Kidney tubule cell (primary cell): ENCODE measurements around the gene EDN2.
A peak's percentile ranks its signal among the peaks of the same experiment; 100 is the strongest.

ENCODE experiments used
- DNase-seq: peaks from one replicate; pipeline ENCODE4 v3.0.0-alpha.2; 2018; ENCODE audit warnings: low spot score

EDN2 gene

GRCh38 chr1:41483001-41483850, 1.3 kb downstream of the EDN2 start:
- DNase-seq: no peak

DNA sequence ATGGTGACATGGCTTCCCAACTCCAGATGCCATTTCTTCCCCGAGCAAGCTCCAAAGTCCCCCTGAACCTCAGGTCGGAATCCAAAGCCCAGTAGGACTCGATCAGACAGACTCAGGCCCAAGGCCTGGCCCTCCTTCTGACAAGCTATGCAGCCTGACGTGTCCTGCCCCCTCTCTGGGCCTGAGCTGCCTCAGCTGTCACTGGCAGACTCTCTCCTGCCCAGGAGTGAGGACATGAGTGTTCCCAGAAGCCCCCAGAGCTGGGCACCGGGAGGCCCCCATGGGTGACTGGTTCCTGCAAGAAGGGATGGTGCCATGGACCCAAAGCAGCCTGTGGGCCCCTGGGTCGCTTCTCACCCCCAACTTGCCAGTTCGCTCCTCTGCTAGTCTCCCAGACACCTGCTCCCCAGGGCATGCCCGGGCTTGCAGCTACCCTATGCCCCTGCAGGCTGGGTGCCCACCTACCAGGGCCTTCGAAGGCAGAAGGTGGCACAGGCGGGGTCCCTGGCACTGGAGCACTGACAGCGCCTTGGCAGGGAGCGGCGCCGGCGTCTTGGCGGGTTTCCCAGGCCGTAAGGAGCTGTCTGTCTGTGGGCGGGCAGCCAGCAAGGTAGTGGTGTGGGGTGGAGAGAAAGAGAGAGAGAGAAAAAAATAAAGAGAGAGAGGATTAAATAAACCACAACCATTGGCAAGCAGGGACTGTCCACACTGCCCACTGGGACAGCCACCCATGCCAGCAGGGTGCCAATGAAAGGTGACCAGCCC, 2.3 kb downstream of the EDN2 start:
- DNase-seq: peak; percentile 76

- no peak for DNase-seq
Observed at GRCh38 chr1:41481109-41481775, 3.2 kb downstream of the EDN2 start.

GRCh38 chr1:41480204-41481108, 4.0 kb downstream of the EDN2 start:
- peak; percentile 41 for DNase-seq

DNA sequence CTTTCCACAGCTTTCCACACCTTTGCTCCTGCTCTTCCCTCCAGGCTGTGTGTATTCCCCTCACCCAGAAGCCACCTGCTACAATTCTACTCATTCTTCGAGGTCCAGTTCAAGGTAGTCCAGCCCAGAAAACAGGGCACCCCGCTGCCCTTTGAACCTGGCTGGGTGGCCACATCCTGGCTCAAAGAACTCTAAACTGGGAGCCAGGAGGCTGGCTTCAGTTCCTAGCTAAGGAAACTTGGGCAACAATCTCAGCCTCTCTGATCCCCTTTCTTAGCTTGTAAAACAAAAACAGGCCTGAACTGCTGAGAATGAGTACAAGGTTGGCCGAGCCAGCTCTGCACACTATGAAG, 4.7 kb downstream of the EDN2 start:
- DNase-seq: no peak

GRCh38 chr1:41479000-41479807, 5.3 kb downstream of the EDN2 start:
- no peak for DNase-seq

GRCh38 chr1:41478118-41478748, 6.2 kb downstream of the EDN2 start:
- DNase-seq: no peak

DNA sequence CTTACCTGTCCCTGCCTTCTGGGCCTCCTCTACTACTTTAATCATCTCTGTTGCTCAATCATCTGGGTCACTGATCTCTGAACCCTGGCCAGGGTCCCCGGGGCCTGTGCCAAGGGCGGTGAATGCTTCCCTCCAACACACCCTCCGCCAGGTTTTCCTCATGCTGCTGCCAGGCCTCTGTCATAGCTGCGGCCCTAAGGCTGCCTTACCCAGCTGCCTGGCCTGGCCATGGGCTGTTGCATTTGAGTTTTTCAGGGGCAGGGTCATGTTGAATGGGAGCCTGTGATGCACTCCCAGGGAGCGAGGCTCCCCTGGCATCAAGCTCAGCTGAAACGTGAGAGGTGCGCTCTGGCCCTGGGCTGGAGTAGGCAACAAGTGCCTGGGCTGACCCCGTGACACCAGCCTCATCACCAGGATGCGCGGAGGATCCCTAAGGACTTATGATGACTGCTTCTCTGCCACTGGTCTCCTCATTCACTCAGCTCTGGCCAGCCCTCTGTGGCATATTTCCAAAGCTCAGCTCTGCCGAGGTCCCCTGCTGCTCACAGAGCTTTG, 7.6 kb downstream of the EDN2 start:
- peak; percentile 49 for DNase-seq

GRCh38 chr1:41475859-41476567, 8.5 kb downstream of the EDN2 start:
- DNase-seq: peak; percentile 60

DNA sequence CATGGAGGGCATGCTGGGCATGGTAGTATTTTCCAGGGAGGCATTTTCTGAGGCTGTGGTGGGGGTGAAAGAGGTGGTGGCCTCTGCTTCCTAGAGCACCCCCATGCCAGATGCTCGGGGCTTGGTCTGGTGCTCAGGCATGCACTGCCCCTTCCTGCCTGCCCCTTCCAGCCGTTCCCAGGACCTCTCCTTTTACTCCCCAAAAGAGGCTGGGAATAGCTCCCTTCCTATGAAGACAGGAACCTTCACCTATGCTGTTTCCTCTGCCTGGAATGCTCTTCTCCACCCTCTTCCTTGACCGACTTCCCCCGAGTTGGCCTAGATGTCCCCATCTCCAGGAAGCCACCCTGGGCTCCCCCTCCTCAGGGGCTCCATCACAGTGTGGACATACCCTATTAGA, 9.1 kb downstream of the EDN2 start:
- no peak for DNase-seq

DNA sequence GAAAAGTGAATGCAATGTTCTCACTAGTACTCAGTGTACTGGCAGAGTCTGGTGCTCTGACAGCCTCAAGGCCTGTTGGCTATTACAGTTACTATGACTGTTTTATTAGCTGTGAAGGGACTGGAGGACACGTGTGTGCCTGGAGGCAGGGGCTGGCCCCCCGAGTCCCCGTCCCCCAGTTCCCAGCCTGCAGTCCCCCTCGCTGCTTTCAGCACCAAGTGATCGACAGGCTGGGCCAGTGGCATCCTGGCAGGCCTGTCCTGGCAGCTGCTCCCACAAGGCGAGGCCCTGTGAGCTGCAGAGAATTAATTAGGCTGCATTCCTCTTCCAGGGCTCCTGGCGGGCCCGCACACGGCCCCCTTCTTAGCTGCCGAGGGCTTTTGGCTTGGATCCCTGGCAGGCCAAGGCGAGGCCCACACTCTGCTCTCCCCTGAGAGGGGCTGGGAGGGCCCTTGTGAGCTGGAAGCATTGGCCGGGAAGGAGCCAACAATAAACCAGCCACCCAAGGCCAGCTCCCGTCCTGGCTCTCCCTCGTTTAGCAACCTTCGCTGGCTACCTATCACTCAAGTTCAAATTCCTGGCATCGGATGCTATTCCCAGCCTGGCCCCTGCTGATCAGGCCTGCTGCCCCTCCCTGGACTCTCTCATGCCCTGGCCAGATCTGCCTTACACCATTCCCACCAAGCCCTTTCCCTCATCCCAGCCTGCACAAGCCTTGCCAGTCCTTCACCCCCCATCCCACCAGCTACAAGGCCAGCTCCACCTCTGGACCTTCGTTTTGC, 9.8 kb downstream of the EDN2 start:
- no peak for DNase-seq

DNA sequence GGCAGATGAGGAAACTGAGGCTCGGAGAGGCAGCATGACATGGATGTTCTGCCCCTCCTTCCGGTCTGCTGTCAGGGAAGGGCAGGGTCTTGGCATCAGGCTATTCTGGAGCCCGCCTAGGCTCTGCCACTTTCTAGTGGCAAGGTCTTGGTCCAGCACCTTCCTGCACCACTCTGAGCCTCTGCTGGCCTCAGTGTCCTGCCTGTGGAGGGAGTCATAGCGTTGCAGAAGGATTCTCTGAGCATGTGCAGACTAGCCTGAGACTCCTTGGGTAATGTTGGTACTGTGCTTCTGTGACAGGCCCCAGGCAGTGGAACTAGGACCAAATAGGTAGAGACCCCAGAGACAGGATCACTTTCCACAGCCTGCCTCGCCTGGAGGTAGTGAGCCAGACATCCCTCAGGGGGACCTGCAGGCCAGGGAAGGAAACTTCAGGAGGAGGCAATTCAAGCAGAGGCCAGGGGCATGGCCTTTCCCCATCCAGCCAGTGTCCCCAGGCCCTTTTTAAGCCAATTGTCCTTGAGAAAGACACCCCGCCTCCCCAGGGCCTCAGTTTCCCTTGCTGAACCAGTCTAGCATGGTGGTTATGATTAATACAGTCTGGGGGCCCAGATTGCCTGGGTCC, 10.6 kb downstream of the EDN2 start:
- no peak for DNase-seq

GRCh38 chr1:41471658-41472057, 12.8 kb downstream of the EDN2 start:
- no peak for DNase-seq

DNA sequence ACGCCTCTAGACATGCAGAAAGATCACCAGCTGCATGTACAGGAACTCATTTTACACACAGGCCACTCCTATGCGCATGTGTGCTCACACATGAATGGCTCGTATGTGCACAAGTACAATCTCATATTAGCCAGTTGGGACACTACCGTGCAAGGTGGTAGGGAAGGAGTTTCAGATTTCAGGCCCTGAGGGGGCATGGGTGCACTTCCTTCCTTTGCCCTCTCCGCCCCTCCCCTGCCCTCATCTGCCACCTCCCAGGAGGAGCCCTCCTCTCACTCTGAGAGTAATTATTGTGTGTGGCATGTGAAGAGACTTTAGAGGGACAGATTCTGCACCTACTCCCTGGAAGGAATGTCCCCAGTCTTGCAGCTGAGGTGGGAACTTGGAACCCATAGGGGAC, 14.8 kb downstream of the EDN2 start:
- DNase-seq: no peak

DNA sequence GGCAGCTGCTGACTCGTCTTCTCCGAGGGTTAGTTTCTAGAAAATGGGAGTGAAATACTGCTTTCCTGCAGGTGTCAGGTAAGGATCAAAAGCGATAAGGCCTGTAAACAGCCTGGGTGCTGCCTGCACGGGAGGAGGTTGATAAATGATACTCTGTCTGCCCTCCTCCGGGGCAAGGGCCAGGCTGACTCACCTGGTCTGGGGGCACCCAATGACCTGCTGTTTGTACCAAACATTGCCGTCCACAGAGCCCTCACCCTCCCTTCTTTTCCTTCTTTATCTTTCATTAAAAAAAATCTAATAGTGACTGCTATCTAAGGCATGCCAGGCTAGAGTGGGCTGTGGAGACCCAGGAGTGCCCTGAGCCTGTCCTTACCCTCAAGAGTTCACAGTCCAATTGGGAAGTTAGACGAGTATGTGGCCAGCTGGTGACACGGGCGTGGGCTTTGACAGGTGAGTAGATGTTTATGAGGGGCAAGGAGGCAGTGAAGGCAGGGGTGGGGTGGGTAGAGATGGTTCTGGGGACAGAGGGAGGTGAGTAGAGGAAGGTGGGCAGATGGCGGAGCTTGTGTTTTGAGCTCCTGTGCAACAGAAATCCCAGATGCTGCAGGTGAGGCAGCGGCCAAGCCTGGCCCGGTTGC, 16.2 kb downstream of the EDN2 start:
- no peak for DNase-seq

- DNase-seq: no peak
Observed at GRCh38 chr1:41467673-41468072, 16.8 kb downstream of the EDN2 start.

DNA sequence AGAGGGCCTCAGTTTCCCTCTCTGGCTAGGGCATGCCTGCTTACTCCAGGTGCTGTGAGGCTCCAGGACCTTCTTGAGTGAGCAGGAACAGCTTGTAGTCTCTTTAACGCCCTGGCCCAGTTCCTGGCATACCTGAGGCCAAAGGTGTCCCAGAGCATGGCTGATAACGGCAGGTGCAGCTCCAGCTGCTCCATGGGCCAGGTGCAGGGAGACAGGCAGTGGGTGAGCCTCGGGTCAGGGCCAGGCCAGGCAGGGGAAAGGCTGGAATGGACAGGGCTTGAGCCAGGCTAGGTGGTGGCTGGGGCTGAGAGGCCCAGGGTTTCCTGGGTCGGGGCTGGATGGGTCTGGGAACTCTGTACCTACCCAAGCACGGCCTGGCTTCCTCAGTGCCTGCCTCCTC, 18.3 kb downstream of the EDN2 start:
- no peak for DNase-seq

GRCh38 chr1:41465741-41466140, 18.7 kb downstream of the EDN2 start:
- no peak for DNase-seq
